BJ (cell line): ENCODE data around the gene RUFY2. TPM values are rescaled to one million over a fixed set of nuclear protein-coding genes. Genes with fewer than 3 reads are reported as not detected.
"Not testable (repeated sequence)": the region's sequence is repeated elsewhere in the genome, so short reads cannot be mapped to it uniquely, and the experiment has no call there.

Source experiments
- CTCF ChIA-PET: fragments of 350-600 bp; formaldehyde crosslinking; extraction: SDS; loops from one replicate; lab custom pipeline; 2021; ENCODE audit warnings: antibody characterized with exemption, inconsistent platforms; lab: Yijun Ruan, JAX
- POLR2A ChIA-PET: fragments of 300-600 bp; sonication (Branson Sonifier 250); formaldehyde crosslinking; extraction: SDS; loops from one replicate; lab custom pipeline; 2021; ENCODE audit warnings: antibody characterized with exemption; lab: Charles Lee
- DNase-seq: peaks from one replicate; pipeline ENCODE4 v3.0.0-alpha.2; 2011; ENCODE audit warnings: low read depth
- H3K27me3 ChIP-seq: 2 replicates; pipeline ENCODE4 v1.6.0; 2011; ENCODE audit warnings: low read length; ENCODE audit not compliant: control insufficient read depth, insufficient read depth
- H3K36me3 ChIP-seq: 2 replicates; pipeline ENCODE4 v1.5.1; 2011; ENCODE audit warnings: low read length; ENCODE audit not compliant: control insufficient read depth, insufficient read depth
- H3K4me3 ChIP-seq: 2 replicates; pipeline ENCODE4 v1.5.1; 2011; ENCODE audit warnings: low read depth, mild to moderate bottlenecking, control low read depth, low read length
- CTCF ChIP-seq: IDR thresholded peaks from 2 replicates; pipeline ENCODE4 v1.5.1; 2011; ENCODE audit warnings: low read depth, mild to moderate bottlenecking, control low read depth, inconsistent platforms, low read length, moderate library complexity; ENCODE audit not compliant: insufficient read depth
- polyA minus RNA-seq: library from RNA; depleted of rRNA, polyadenylated mRNA; stranded (reverse); fragments of >200 nt; gene quantifications from 2 replicates; pipeline ENCODE4 v1.2.3, GENCODE V29; 2011; rRNA and poly(A)+ RNA removed
- polyA plus RNA-seq: library from polyadenylated mRNA; depleted of rRNA; stranded (reverse); fragments of >200 nt; gene quantifications from 2 replicates; pipeline ENCODE4 v1.2.3, GENCODE V29; 2011; rRNA removed

The RUFY2 gene
- 6.7 and 15.2 TPM in 2 replicates for polyA plus RNA-seq
- polyA minus RNA-seq, result 6.9 and 10.9 TPM in 2 replicates

- POLR2A ChIA-PET, result interaction anchor here (0.5 kb wide), 1 partner anchor 334 kb away, joined by 17 read pairs; no protein-coding TSS in a partner anchor
- no peaks in the 10 kb centered on the region for H3K36me3 ChIP-seq
- DNase-seq, result peak; percentile 12
- no peaks in the 10 kb centered on the region for H3K27me3 ChIP-seq
- CTCF ChIA-PET, result interaction anchor here (0.6 to 1.2 kb wide), 10 partner anchors 8 to 168 kb away, joined by 3 to 7 read pairs (median 3); partner anchors contain the start of gene PBLD
- TF ChIP-seq CTCF, result no peak; the same call in 1 of the 2 replicates
- H3K4me3 ChIP-seq, result peak within 1 kb of the TSS; percentile 100
Observed at GRCh38 chr10:68406815-68407548, at the start of gene RUFY2. Gene RUFY2, minus strand, starts transcription at chr10:68407277. Its CDS starts 88 bp downstream, at chr10:68407189.

GRCh38 chr10:68449698-68450097, 42.6 kb upstream of the RUFY2 start:
- H3K36me3 ChIP-seq, DNase-seq, CTCF ChIA-PET, H3K4me3 ChIP-seq, H3K27me3 ChIP-seq, POLR2A ChIA-PET: not testable (repeated sequence)

- ChIA-PET POLR2A (no interaction called here), CTCF (interaction anchor here (0.6 to 1.2 kb wide), 2 partner anchors 13 to 39 kb away, joined by 4 read pairs; partner anchors contain the start of gene RUFY2)
- no peak for TF ChIP-seq CTCF
Observed at GRCh38 chr10:68446179-68446578, 39.1 kb upstream of the RUFY2 start.

GRCh38 chr10:68442971-68443370, 35.9 kb upstream of the RUFY2 start:
- H3K27me3 ChIP-seq, result no peaks in the 10 kb centered on the region
- H3K36me3 ChIP-seq, result no peaks in the 10 kb centered on the region
- ChIA-PET CTCF (no interaction called here), POLR2A (no interaction called here)
- DNase-seq, result no peak
- no peak overlapping the region for H3K4me3 ChIP-seq
- no peak for TF ChIP-seq CTCF

More at GRCh38 chr10:68446179-68446578, 39.1 kb upstream of the RUFY2 start:
- Histone ChIP-seq H3K36me3 (no peaks in the 10 kb centered on the region), H3K4me3 (no peak overlapping the region), H3K27me3 (no peaks in the 10 kb centered on the region)
- no peak for DNase-seq

GRCh38 chr10:68440898-68441297, 33.8 kb upstream of the RUFY2 start:
- H3K4me3 ChIP-seq, result no peak overlapping the region
- TF ChIP-seq CTCF, result no peak
- POLR2A ChIA-PET, result no interaction called here
- H3K36me3 ChIP-seq, result no peaks in the 10 kb centered on the region
- no peaks in the 10 kb centered on the region for H3K27me3 ChIP-seq
- DNase-seq, result no peak
- CTCF ChIA-PET, result interaction anchor here (0.9 kb wide), 1 partner anchor 10 kb away, joined by 3 read pairs; no protein-coding TSS in a partner anchor
